Fibroblast of villous mesenchyme (primary cell): Measurements from ENCODE around the gene EFNB2. TPM values are rescaled to one million over a fixed set of nuclear protein-coding genes. Genes with fewer than 3 reads are reported as not detected.

Experiments
- DNase-seq: peaks from one replicate; pipeline ENCODE4 v3.0.0-alpha.2; 2010; ENCODE audit warnings: low read depth
- H3K4me3 ChIP-seq: 2 replicates; pipeline ENCODE4 v1.5.1; 2011; ENCODE audit warnings: low read depth, mild to moderate bottlenecking, low read length
- total RNA-seq: library from RNA; depleted of rRNA; stranded (reverse); fragments of >200 nt; gene quantifications from 2 replicates; pipeline ENCODE4 v1.2.3, GENCODE V29; 2012
- TF ChIP-seq, protein P1 (sequence below): IDR thresholded peaks from 2 replicates; pipeline ENCODE4 v1.5.1; 2012; ENCODE audit warnings: low read depth, mild to moderate bottlenecking, low read length; ENCODE audit not compliant: insufficient read depth

Gene EFNB2
- total RNA-seq, 1 donor = 10.8 TPM

DNA sequence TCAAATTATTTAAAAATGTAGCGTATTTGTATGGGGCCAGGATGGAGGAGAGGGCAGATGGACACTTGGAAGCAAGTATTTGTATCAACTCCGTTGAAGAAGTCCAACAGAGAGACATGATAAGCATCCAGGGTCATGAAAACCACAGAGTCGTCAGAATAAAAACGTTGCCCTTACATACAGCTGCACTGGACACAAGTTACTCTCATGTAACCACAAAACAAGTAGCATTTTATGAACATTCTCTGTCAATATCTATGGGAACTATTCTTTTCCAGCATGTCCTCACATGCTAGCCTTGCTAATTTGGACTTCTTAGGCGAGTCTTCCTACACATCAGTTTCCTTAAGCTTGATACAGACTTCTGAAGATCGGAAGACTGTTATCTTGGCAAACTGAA, 35.0 kb downstream of the EFNB2 start:
- TF ChIP-seq, protein P1, sequence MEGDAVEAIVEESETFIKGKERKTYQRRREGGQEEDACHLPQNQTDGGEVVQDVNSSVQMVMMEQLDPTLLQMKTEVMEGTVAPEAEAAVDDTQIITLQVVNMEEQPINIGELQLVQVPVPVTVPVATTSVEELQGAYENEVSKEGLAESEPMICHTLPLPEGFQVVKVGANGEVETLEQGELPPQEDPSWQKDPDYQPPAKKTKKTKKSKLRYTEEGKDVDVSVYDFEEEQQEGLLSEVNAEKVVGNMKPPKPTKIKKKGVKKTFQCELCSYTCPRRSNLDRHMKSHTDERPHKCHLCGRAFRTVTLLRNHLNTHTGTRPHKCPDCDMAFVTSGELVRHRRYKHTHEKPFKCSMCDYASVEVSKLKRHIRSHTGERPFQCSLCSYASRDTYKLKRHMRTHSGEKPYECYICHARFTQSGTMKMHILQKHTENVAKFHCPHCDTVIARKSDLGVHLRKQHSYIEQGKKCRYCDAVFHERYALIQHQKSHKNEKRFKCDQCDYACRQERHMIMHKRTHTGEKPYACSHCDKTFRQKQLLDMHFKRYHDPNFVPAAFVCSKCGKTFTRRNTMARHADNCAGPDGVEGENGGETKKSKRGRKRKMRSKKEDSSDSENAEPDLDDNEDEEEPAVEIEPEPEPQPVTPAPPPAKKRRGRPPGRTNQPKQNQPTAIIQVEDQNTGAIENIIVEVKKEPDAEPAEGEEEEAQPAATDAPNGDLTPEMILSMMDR = no peak
- H3K4me3 ChIP-seq = no peak overlapping the region
- peak; percentile 67 for DNase-seq

DNA sequence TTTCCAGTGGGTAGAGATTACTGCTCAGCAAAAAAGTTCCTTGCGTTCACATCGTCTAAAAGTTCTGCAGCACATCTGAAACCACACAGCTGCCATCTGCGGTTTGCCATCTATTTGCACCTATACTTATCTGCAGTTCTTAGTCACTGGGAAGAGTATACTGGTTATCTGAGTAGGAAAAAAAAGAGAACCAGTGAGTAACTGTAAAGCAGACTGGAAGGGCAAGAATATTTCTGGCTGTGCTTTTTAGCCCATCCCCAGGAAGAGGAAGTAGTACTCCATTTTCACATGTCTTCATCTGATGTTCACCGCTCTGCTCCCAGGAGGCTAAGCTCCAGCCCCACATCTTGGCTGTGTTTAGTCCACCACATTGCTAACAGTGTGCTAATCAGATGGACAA, 35.6 kb downstream of the EFNB2 start:
- DNase-seq = peak; percentile 76
- TF ChIP-seq, protein P1 = no peak
- no peak overlapping the region for H3K4me3 ChIP-seq

DNA sequence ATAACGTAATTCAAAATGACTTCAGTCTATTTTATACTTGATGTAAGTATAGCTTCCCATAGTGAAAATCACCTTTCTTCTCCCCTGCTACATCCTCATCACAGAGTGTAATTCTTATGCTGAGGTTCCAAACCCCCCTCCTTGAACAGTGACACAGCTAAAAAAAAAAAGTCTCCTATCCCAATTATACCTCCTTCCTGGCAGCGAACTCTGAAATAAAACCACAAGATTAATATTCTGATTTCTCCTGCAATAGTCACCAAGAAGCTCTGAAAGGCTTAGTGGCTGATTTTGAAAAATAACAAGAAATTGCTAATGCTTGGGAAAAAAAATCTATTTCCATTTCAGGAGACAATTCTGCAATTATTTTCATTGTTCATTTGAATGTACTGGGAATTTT, 36.3 kb downstream of the EFNB2 start:
- no peak for DNase-seq
- TF ChIP-seq, protein P1 = no peak

DNA sequence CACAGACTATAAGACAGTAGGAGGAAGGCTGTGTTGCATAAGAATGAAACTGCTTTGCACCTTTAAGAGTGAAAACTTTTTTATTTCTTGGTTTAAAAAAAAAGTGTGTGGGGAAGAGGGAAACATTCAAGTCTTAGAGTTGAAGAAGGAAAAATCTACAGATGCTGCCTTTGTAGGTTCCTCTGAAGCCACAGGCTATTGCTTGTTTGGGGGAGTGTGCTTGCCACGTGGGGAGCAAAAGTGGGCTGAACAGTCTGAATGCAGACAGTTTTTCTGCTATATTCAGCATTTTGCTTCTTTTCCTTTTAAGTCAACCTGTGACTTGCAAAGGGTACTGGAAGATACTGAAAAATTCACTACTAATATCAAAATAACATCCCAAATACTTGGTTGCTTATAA, 36.9 kb downstream of the EFNB2 start:
- DNase-seq = no peak
- TF ChIP-seq, protein P1 = no peak
- H3K4me3 ChIP-seq = no peak overlapping the region

More for the DNA sequence above, 36.3 kb downstream of the EFNB2 start:
- no peak overlapping the region for H3K4me3 ChIP-seq

DNA sequence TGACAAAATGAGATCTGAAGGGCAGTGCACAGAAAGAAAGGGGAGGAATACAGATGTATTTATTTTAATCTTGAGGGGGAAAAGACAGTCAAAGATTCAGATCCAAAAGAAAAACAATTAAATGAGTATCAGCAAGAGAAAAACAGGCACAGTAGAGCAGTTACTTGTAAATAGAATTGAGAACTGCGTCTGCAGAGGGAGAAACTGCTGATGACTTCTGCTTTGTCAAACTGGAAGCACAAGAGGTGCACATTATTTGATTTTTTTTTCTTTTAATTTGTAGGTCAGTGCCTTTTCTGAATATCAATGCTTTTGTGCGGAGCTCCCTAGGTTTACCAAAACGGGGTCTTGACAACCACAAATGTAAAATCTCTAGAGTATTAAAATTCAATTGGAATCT, 37.3 kb downstream of the EFNB2 start:
- TF ChIP-seq, protein P1 = no peak
- H3K4me3 ChIP-seq = no peak overlapping the region
- DNase-seq = no peak

DNA sequence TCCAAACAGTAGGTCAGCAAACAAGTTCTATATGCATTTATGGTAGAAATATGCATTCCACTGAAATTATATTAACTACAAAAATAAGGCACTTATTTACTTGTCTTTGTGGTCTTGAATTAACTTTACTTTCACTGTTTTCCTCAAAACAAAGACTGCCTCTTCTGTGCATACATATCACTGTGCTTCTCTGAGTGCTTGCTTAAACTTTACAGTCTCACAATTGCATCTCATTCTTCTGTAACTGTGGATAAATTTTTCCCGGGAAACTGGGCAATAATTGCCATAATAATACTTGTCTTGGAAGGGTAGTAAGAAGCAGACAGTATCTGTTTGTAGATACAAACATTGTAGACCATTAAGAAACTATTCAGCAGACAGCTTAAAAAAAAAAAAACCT, 38.4 kb downstream of the EFNB2 start:
- H3K4me3 ChIP-seq = no peak overlapping the region
- TF ChIP-seq, protein P1 = no peak
- no peak for DNase-seq

DNA sequence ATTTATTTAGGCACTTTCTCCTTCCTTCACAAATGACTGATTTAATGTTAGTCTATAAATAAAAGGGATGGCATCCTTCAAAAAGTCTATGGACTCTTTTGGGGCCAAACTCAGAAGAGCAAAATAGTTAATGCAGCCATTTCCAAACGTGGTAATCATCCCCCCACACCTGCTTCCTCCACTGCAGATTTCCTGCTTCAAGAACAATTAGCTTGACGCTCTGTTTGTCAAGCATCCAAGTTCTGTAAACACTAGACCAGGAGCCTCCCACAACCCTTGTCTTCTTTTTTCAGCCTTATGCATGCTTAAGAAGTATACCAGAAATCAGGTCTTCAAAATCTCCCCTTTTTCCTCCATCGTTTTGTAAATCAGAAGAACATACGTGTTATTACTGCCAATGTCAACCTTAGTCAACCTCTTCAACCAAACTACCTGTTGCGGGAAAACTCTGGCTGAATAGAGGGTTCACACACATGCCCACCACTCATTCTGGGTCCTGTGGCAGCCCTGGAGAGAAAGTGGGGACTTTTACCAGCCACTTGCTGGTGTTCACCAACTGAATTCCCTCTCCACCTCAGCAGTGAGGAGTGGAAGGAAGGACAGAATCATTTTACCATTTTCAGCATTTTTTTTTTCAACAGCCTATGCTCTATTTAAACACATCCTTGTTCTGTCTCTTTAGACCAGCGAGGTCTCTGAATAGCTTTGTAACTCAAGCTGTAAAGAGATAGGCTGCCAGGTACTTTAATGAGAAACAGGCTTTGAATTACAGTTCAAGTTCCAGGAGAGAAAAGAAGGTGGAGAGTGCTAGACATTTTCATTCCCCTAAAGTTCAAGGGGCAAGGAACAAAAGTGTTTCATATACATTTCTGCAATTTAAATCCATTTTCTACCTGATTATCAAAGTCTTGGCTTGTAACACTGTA, 39.1 kb downstream of the EFNB2 start:
- DNase-seq = no peak
- TF ChIP-seq, protein P1 = no peak
- no peak overlapping the region for H3K4me3 ChIP-seq
